HG02588 (cell line): ENCODE measurements around the gene LUC7L.
"Not testable (repeated sequence)": the region's sequence is repeated elsewhere in the genome, so short reads cannot be mapped to it uniquely, and the experiment has no call there.

Experiments
- ATAC-seq: cut with Tn5 transposase; IDR thresholded peaks from one replicate; pipeline ENCODE4 v1.9.1; 2021; ENCODE audit warnings: mild to moderate bottlenecking, moderate library complexity; ENCODE audit not compliant: unreplicated experiment

LUC7L gene

DNA sequence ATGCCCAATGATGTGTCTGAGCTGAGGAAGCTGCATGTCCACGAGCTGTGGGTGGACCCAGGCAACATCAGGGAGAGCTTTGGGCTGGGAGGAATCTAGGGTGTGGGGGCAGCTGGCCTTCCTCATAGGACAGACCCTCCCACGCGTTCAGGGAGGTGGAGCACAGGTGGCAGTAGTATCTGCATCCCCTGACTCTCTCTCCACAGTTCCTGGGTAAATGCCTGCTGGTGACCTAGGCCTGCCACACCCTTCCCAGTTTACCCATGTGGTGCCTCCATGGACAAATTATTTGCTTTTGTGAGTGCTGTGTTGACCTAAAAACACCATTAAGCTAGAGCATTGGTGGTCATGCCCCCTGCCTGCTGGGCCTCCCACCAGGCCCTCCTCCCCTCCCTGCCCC, 60.2 kb downstream of the LUC7L start:
- no peak for ATAC-seq

DNA sequence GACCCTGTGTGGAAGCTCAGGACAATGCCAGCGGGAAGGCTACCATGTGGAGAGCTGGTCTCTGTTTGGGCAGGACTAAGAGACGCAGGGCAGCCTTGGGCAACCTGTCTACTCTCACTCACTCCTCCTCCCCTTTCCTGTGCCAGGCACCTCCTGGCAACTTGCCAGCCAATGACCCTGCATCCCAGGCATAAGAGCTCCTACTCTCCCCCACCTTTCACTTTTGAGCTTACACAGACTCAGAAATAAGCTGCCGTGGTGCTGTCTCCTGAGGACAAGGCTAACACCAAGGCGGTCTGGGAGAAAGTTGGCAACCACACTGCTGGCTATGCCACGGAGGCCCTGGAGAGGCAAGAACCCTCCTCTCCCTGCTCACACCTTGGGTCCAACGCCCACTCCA, 60.8 kb downstream of the LUC7L start:
- ATAC-seq, result no peak

DNA sequence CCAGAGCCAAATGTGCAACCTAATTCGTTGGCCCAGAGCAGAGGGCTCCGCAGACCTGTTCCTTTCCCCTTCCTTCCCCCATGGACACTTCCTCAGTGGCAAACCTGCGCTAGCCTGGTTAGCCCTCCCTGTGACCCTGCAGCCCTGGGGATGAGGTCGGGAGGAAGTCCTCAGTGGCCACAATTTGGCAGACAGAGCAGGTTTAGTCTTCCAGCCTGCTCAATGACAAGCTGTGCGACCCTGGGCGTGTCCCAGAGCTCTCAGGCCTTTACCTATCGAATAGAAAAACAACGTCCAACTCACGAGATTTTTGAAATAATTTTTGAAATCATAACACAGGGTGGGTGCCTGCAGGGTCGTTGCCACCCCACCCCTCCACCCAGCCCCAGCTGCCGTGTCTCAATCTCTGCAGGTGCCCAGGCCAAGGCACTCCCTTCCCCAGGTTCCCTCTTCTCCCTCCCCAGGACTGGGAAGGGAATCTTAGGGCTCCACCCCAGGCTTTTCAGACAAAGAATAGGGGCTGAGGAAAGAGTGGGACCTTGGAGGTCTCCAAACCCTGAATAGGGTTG, 62.0 kb downstream of the LUC7L start:
- no peak for ATAC-seq

DNA sequence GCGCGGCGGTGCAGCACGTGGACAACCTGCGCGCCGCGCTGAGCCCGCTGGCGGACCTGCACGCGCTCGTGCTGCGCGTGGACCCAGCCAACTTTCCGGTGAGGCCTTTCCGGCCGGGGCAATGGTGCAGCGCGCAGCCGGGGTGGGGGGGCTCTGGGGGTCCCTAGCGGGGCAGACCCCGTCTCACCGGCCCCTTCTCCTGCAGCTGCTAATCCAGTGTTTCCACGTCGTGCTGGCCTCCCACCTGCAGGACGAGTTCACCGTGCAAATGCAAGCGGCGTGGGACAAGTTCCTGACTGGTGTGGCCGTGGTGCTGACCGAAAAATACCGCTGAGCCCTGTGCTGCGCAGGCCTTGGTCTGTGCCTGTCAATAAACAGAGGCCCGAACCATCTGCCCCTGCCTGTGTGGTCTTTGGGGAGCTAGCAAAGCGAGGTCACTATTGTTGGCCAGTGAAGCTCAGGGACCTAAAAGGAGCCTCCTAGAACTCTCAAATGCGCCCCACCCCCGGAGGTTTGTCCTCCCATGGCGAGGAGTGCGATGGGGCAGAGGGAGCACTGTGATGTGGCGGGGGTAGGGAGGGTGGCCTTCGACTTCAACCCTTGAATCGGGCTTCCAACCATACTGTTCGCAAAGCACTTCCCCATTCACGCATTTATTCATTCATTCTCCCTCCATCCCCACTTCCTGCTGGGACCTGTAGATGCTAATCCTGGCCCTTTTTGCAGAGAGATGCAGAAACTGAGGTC, 62.7 kb downstream of the LUC7L start:
- ATAC-seq, result no peak

DNA sequence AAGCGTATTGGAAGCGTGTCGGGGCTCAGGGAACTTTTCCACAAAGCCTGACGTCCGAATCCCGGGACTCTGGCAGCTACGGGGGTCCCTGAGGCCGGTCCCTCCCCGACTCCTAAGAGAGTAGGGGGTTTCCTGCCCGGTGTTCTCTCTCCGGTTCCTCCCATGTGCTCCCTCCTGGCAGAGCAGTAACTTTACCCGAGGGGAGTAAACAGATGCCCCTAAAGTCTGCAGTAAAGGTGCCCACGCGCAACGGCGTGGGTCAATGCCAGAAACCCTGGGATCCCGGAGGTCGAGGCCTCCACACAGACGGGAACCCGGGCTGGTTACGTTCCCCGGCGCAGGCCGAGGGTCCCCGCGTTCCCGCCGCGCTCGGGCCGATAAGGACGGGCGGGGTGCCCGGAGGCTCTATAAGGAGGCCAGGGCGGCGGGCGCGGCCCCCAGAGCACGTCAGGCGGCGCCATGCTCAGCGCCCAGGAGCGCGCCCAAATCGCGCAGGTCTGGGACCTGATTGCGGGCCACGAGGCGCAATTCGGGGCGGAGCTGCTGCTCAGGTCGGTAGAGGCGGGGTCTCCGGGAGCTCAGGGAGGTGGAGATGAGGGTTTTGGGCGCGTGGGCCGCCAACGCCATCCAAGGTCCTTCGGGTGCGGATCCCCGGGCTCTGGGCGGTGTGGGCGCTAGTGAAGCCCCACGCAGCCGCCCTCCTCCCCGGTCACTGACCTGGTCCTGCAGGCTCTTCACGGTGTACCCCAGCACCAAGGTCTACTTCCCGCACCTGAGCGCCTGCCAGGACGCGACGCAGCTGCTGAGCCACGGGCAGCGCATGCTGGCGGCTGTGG, 63.5 kb downstream of the LUC7L start, which contains the start of gene HBM:
Gene HBM, plus strand, starts transcription at position 440 of the 836 bp plus-strand sequence. Its CDS starts 20 bp downstream, at position 460.
- ATAC-seq, result no peak

DNA sequence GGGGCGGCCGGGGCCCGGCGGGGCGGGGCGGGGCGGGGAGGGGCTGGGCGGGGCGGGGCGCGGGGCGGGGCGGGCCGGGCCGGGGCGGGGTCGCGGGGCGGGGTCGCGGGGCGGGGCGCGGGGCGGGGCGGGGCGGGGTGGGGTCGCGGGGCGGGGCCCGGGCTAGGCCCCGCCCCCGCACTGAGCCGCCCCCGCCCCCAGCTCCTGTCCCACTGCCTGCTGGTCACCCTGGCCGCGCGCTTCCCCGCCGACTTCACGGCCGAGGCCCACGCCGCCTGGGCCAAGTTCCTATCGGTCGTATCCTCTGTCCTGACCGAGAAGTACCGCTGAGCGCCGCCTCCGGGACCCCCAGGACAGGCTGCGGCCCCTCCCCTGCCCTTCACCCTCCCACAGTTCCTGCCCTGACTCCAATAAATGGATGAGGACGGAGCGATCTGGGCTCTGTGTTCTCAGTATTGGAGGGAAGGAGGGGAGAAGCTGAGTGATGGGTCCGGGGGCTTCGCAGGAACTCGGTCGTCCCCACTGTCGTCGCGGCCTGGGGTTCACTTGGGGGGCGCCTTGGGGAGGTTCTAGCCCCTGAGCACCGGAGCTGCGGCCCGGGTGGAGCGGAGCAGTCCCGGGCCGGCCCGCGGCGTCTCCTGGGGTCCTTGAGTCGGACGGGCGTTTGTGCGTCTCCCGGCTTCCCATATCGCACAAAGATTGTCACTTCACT, 64.3 kb downstream of the LUC7L start:
- no peak for ATAC-seq

DNA sequence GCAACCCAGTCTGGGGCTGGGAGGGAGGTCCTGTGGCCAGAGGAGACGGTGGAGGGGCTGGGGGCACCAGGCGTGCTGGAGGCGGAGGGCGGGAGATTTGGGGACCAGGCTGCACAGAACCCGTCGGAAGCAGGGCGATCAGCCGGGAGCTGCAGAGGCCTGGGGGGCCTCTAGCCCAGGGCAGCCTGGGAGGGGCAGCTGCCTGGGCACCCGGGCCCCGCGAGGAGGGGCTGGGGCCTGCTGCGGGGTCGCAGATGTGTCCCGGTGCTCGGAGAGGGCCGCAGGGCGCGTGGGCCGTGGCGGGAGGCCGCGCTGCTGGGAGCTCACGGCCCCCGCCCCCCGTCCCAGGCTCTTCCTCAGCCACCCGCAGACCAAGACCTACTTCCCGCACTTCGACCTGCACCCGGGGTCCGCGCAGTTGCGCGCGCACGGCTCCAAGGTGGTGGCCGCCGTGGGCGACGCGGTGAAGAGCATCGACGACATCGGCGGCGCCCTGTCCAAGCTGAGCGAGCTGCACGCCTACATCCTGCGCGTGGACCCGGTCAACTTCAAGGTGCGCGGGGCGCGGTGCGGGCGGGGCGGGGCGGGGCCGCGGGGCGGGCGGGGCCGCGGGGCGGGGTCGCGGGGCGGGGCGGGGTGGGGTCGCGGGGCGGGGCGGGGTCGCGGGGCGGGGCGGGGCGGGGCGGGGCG, 65.0 kb downstream of the LUC7L start:
- not testable (repeated sequence) for ATAC-seq

DNA sequence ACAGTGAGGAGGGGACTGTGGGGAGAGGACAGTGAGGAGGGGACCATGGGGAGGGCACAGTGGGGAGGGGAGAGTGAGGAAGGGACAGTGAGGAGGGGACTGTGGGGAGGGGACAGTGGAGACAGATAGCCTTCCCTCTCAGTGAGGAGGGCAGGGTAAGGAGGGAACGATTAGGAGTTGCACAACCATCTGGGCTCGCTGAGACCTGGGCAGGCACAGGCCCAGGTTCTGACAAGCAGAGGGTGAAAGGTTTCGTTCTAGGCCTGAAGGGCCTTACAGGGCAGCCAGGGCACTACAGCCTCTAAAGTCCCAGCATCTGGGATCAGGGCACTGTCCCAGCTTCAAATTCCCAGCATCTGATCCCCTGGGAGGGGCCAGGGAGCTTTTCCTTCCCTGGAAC, 65.6 kb downstream of the LUC7L start:
- ATAC-seq, result not testable (repeated sequence)

DNA sequence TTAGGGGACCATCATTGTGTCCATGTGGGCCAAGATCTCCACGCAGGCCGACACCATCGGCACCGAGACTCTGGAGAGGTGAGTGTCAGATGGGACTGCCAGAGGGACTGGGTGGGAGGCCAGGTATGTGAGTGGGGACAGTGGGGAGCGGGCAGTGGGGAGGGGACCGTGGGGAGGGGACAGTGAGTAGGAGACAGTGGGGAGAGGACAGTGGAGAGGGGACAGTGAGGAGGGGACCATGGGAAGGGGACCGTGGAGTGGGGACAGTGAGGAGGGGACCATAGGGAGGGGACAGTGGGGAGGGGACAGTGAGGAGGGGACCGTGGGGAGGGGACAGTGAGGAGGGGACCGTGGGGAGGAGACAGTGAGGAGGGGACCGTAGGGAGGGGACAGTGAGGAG, 66.1 kb downstream of the LUC7L start:
- not testable (repeated sequence) for ATAC-seq

DNA sequence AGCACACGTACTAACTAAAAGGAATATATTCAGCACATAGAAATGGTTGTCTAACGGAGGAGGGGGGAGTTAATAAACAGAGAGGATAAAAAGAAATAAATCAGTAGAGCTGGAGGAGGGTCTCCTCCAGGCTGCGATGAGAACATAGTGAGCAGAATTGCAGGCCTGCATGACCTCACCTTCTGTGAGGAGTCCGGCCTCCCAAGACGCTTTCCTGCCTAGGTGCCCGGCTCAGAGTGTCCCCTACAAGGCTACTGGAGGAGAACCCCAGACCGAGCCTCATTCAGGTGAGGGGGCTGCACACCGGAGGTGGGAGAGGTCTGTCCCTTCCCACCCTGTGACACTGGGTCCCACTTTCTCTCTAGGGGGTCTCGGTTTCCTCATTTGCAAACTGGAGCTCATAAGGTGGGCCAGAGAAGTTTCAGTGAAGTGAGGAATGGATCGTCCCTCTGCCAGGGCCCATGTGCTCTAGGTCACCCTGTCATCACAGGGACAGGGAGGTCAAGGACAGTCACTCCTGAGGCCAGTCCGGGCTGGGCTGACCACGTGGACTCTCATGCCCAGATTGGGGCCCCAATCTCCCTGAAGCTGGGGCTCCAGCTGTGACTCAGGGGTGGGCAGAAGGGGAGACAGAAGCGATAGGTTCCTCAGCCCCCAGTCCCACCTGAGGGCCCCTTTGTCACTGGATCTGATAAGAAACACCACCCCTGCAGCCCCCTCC, 66.8 kb downstream of the LUC7L start:
- no peak for ATAC-seq

DNA sequence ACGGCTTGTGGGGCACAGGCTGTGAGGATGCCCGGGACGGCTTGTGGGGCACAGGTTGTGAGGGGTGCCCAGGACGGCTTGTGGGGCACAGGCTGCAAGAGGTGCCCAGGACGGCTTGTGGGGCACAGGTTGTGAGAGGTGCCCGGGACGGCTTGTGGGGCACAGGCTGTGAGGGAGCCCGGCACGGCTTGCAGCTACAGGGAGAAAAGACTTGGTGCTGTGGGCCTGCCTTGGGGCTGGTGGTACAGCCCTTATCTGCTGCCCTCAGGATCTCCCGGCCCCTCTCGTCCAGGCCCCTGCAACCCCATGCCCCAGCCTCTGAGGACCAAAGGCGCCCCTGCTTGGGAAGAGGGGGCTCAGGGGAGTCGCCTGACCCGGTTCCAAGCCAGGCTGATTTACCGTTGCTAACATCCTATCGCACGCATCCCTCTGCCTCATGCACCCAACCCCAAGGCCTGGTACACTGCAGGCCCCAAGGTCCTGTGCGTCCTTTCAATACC, 68.5 kb downstream of the LUC7L start:
- ATAC-seq, result no peak

DNA sequence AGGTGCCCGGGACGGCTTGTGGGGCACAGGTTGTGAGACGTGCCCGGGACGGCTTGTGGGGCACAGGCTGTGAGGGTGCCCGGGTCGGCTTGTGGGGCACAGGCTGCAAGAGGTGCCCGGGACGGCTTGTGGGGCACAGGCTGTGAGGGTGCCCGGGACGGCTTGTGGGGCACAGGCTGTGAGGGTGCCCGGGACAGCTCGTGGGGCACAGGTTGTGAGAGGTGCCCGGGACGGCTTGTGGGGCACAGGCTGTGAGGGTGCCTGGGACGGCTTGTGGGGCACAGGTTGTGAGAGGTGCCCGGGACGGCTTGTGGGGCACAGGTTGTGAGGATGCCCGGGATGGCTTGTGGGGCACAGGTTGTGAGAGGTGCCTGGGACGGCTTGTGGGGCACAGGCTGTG, 69.0 kb downstream of the LUC7L start:
- ATAC-seq, result not testable (repeated sequence)

DNA sequence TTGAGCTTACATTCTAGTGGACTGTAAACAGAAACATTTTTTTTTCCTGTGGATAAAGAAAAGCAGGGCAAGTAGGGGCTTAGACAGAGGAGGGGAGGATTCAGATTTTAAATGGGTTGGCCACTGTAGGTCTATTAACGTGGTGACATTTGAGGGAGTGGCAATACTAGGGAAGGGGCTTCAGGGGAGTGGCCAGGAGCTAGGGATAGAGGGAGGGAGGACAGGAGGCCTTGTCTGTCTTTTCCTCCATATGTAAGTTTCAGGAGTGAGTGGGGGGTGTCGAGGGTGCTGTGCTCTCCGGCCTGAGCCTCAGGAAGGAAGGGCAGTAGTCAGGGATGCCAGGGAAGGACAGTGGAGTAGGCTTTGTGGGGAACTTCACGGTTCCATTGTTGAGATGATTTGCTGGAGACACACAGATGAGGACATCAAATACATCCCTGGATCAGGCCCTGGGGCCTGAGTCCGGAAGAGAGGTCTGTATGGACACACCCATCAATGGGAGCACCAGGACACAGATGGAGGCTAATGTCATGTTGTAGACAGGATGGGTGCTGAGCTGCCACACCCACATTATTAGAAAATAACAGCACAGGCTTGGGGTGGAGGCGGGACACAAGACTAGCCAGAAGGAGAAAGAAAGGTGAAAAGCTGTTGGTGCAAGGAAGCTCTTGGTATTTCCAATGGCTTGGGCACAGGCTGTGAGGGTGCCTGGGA, 70.0 kb downstream of the LUC7L start:
- no peak for ATAC-seq

DNA sequence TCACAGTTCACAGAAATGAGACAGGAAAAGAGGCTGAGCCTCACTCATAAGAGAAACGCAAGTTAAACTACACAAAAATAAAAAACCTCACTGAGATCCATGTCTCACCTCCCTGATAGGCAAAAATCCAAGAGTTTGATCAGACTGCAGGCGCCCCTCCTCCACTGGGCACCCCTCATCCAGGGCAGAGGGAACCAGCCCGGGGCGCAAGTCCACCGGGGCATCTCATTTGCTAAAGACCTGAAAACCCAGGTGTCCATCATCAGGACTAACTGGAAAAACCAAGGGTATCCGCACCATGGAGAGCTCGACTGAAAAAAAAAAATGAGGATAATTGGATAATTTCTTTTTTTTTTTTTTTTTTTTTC, 74.2 kb downstream of the LUC7L start:
- ATAC-seq, result no peak

DNA sequence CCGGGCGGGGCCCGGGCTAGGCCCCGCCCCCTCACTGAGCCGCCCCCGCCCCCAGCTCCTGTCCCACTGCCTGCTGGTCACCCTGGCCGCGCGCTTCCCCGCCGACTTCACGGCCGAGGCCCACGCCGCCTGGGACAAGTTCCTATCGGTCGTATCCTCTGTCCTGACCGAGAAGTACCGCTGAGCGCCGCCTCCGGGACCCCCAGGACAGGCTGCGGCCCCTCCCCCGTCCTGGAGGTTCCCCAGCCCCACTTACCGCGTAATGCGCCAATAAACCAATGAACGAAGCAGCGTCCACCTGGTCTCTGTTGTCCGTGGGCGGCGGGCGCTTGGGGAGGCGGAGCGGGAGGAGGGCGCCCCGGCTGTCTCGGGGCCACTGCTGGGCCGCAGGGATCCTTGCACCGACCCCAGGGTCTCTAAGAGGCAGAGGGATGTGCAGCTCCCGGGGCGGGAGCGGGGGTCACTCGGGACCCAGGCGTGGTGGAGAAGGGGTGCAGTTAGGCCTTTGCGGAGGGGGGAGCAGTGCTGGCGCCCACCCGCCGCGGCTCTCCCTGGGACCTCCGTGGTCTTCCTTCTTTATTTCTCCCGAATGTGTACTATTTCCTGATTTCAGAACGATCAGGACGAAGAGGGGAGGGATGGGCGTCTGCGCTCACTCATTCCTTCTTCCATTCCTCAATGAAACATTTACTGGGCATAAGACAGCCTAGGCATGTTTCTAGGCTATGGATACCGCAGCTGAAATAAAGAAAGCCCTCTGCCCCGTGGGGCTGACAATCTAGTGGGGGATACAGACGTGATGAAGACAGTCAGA, 74.8 kb downstream of the LUC7L start:
- ATAC-seq, result no peak

DNA sequence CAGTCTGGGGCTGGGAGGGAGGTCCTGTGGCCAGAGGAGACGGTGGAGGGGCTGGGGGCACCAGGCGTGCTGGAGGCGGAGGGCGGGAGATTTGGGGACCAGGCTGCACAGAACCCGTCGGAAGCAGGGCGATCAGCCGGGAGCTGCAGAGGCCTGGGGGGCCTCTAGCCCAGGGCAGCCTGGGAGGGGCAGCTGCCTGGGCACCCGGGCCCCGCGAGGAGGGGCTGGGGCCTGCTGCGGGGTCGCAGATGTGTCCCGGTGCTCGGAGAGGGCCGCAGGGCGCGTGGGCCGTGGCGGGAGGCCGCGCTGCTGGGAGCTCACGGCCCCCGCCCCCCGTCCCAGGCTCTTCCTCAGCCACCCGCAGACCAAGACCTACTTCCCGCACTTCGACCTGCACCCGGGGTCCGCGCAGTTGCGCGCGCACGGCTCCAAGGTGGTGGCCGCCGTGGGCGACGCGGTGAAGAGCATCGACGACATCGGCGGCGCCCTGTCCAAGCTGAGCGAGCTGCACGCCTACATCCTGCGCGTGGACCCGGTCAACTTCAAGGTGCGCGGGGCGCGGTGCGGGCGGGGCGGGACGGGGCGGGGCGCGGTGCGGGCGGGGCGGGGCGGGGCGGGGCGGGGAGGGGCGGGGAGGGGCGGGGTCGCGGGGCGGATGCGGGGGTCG, 75.6 kb downstream of the LUC7L start:
- not testable (repeated sequence) for ATAC-seq

DNA sequence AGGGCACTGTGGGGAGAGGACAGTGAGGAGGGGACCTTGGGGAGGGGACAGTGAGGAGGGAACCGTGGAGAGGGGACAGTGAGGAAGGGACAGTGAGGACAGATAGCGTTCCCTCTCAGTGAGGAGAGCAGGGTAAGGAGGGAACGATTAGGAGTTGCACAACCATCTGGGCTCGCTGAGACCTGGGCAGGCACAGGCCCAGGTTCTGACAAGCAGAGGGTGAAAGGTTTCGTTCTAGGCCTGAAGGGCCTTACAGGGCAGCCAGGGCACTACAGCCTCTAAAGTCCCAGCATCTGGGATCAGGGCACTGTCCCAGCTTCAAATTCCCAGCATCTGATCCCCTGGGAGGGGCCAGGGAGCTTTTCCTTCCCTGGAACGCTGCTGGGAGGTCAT, 76.1 kb downstream of the LUC7L start:
- not testable (repeated sequence) for ATAC-seq
